ENCODE results near the gene CUL1.

The CUL1 gene

GRCh38 chr7:148727501-148728278, 29.0 kb downstream of the CUL1 start:
- ChIA-PET CTCF (no interaction called here), POLR2A (interaction anchor here (1.0 kb wide), 1 partner anchor 29 kb away, joined by 3 read pairs; the partner anchor contains the start of gene CUL1)
- no peak for DNase-seq (ENCODE audit: extremely low spot score)
- TF ChIP-seq BHLHE40 (IDR thresholded peaks at IDR 0.05; ENCODE audit: borderline replicate concordance) (no peak), FOXK2 (IDR thresholded peaks at IDR 0.05) (no peak), L3MBTL2 (conservative IDR thresholded peaks at IDR 0.05) (no peak), NFRKB (IDR thresholded peaks at IDR 0.05) (no peak), ZNF384 (IDR thresholded peaks at IDR 0.05) (no peak), SUZ12 (IDR thresholded peaks at IDR 0.05) (no peak), ARNT (IDR thresholded peaks at IDR 0.05) (no peak), HDGF (IDR thresholded peaks at IDR 0.05; ENCODE audit: borderline replicate concordance) (no peak), FOXA1 (IDR thresholded peaks at IDR 0.05) (no peak), CTBP1 (IDR thresholded peaks at IDR 0.05; ENCODE audit: borderline replicate concordance) (no peak), FOXM1 (IDR thresholded peaks at IDR 0.05; ENCODE audit: borderline replicate concordance) (no peak), LEF1 (IDR thresholded peaks at IDR 0.05; ENCODE audit: borderline replicate concordance) (no peak), TARDBP (IDR thresholded peaks at IDR 0.05) (no peak)

GRCh38 chr7:148729984-148730733, 31.5 kb downstream of the CUL1 start:
- no peak for DNase-seq (ENCODE audit: extremely low spot score)
- TF ChIP-seq FOXA1 (IDR thresholded peaks at IDR 0.05) (no peak), ARNT (IDR thresholded peaks at IDR 0.05) (no peak), PKNOX1 (IDR thresholded peaks at IDR 0.05) (no peak), CTBP1 (IDR thresholded peaks at IDR 0.05; ENCODE audit: borderline replicate concordance) (no peak), LEF1 (IDR thresholded peaks at IDR 0.05; ENCODE audit: borderline replicate concordance) (no peak), FOXK2 (IDR thresholded peaks at IDR 0.05) (no peak), NFRKB (IDR thresholded peaks at IDR 0.05) (no peak)
- ChIA-PET CTCF (interaction anchor here (0.7 kb wide), 1 partner anchor 275 kb away, joined by 3 read pairs; no protein-coding TSS in a partner anchor), POLR2A (interaction anchor here (1.1 kb wide), 1 partner anchor 32 kb away, joined by 4 read pairs; no protein-coding TSS in a partner anchor)

- DNase-seq (ENCODE audit: extremely low spot score), result no peak
- POLR2A ChIA-PET, result no interaction called here
- CTCF ChIA-PET, result interaction anchor here (0.6 to 0.9 kb wide), 2 partner anchors 13 to 110 kb away, joined by 3 read pairs; no protein-coding TSS in a partner anchor
- TF ChIP-seq L3MBTL2 (conservative IDR thresholded peaks at IDR 0.05) (no peak), FOXK2 (IDR thresholded peaks at IDR 0.05) (no peak), NFRKB (IDR thresholded peaks at IDR 0.05) (no peak), ELF4 (IDR thresholded peaks at IDR 0.05) (no peak), HDGF (IDR thresholded peaks at IDR 0.05; ENCODE audit: borderline replicate concordance) (no peak), LEF1 (IDR thresholded peaks at IDR 0.05; ENCODE audit: borderline replicate concordance) (no peak), ARNT (IDR thresholded peaks at IDR 0.05) (no peak), PKNOX1 (IDR thresholded peaks at IDR 0.05) (no peak), TARDBP (IDR thresholded peaks at IDR 0.05) (no peak)
These were observed 34.2 kb downstream of the CUL1 start for GRCh38 chr7:148732862-148733261.

- ChIA-PET POLR2A (no interaction called here), CTCF (no interaction called here)
- no peak for TF ChIP-seq HDGF (IDR thresholded peaks at IDR 0.05; ENCODE audit: borderline replicate concordance)
- TF ChIP-seq BHLHE40 (IDR thresholded peaks at IDR 0.05; ENCODE audit: borderline replicate concordance), result no peak
- TF ChIP-seq PKNOX1 (IDR thresholded peaks at IDR 0.05), result no peak
- TF ChIP-seq TARDBP (IDR thresholded peaks at IDR 0.05), result no peak
- no peak for TF ChIP-seq SP1 (IDR thresholded peaks at IDR 0.05)
- no peak for TF ChIP-seq ZNF384 (IDR thresholded peaks at IDR 0.05)
- TF ChIP-seq NFRKB (IDR thresholded peaks at IDR 0.05), result no peak
- TF ChIP-seq FOXK2 (IDR thresholded peaks at IDR 0.05), result no peak
- no peak for TF ChIP-seq SUZ12 (IDR thresholded peaks at IDR 0.05)
- no peak for TF ChIP-seq ARNT (IDR thresholded peaks at IDR 0.05)
- no peak for DNase-seq (ENCODE audit: extremely low spot score)
These were observed 34.8 kb downstream of the CUL1 start for GRCh38 chr7:148733496-148733895.

GRCh38 chr7:148735141-148735540, 36.4 kb downstream of the CUL1 start:
- DNase-seq (ENCODE audit: extremely low spot score), result no peak
- TF ChIP-seq L3MBTL2 (conservative IDR thresholded peaks at IDR 0.05) (no peak), ELF4 (IDR thresholded peaks at IDR 0.05) (no peak), ZNF384 (IDR thresholded peaks at IDR 0.05) (no peak), BHLHE40 (IDR thresholded peaks at IDR 0.05; ENCODE audit: borderline replicate concordance) (no peak), SP1 (IDR thresholded peaks at IDR 0.05) (no peak), PKNOX1 (IDR thresholded peaks at IDR 0.05) (no peak), FOXK2 (IDR thresholded peaks at IDR 0.05) (no peak)
- ChIA-PET POLR2A (no interaction called here), CTCF (no interaction called here)

Data from HEK293T (cell line).